ENCODE measurements around the gene BTBD19. TPM values are rescaled to one million over a fixed set of nuclear protein-coding genes. Genes with fewer than 3 reads are reported as not detected.

The BTBD19 gene
- total RNA-seq, 4 donors from 2014 or later, result 0.68 to 5.3 (median 4.1) TPM

GRCh38 chr1:44798481-44799365 lies 9.6 kb upstream of the BTBD19 start:
- no peak for TF ChIP-seq POLR2A (IDR thresholded peaks at IDR 0.05)
- TF ChIP-seq CTCF (IDR thresholded peaks at IDR 0.05), result no peak
- DNase-seq, result no peak
- Histone ChIP-seq H3K27me3 (no peaks in the 10 kb centered on the region), H3K4me3 (no peak overlapping the region), H3K27ac (peak overlapping the region; percentile 52 to 97 (median 96)), H3K36me3 (peaks cover 4 to 22% (median 5%) of the 10 kb centered on the region in 3 donors), H3K4me1 (peaks cover 21 to 45% (median 26%) of the 10 kb centered on the region in 3 donors), H3K9me3 (no peaks in the 10 kb centered on the region)
- WGBS, 2 donors, result 79 to 80% methylated on average over 8 to 9 of the region's 10 CpGs
- intact Hi-C loops (cut with DNase I), result no loop called here

GRCh38 chr1:44799770-44800584 lies 8.3 kb upstream of the BTBD19 start, which contains the start of gene PLK3:
TSS of gene PLK3 (plus strand) at chr1:44800377. CDS start at chr1:44800464, 87 bp downstream.
- H3K27ac ChIP-seq, result peak within 1 kb of the TSS; percentile 94 to 97 (median 97)
- TF ChIP-seq CTCF (IDR thresholded peaks at IDR 0.05) (peak; percentile 79 to 98 (median 89)), POLR2A (IDR thresholded peaks at IDR 0.05) (peak in 2 of 4 donors; percentile 96 to 97)
- intact Hi-C loops (cut with DNase I), result no loop called here
- DNase-seq, result peak; percentile 95
- H3K9me3 ChIP-seq, result no peaks in the 10 kb centered on the region
- H3K36me3 ChIP-seq, result peaks cover 5 to 35% (median 7%) of the 10 kb centered on the region in 3 donors
- peaks cover 21 to 52% (median 26%) of the 10 kb centered on the region in 3 donors for H3K4me1 ChIP-seq
- 0% methylated on average over 2 to 22 of the region's 79 CpGs for WGBS, 2 donors
- peak within 1 kb of the TSS; percentile 64 to 98 (median 90) for H3K4me3 ChIP-seq
- H3K27me3 ChIP-seq, result no peaks in the 10 kb centered on the region

- H3K4me3 ChIP-seq, result peak overlapping the region; percentile 64 to 98 (median 90)
- DNase-seq, result no peak
- no peaks in the 10 kb centered on the region for H3K9me3 ChIP-seq
- intact Hi-C loops (cut with DNase I), result no loop called here
- TF ChIP-seq CTCF (IDR thresholded peaks at IDR 0.05), result no peak
- TF ChIP-seq POLR2A (IDR thresholded peaks at IDR 0.05), result no peak
- H3K27ac ChIP-seq, result peak overlapping the region; percentile 21 to 97 (median 80)
- no peaks in the 10 kb centered on the region for H3K27me3 ChIP-seq
- 43 to 62% methylated on average over 12 of the region's 13 CpGs for WGBS, 2 donors
- H3K4me1 ChIP-seq, result peaks cover 31 to 69% (median 34%) of the 10 kb centered on the region in 3 donors
- peaks cover 17 to 52% (median 17%) of the 10 kb centered on the region in 3 donors for H3K36me3 ChIP-seq
These were observed 6.6 kb upstream of the BTBD19 start for GRCh38 chr1:44801491-44802305.

GRCh38 chr1:44802306-44803061 lies 5.8 kb upstream of the BTBD19 start:
- intact Hi-C loops (cut with DNase I), result no loop called here
- peak overlapping the region; percentile 21 to 97 (median 80) for H3K27ac ChIP-seq
- no peaks in the 10 kb centered on the region for H3K27me3 ChIP-seq
- peak overlapping the region; percentile 64 to 98 (median 90) for H3K4me3 ChIP-seq
- peaks cover 39 to 77% (median 42%) of the 10 kb centered on the region in 3 donors for H3K4me1 ChIP-seq
- H3K9me3 ChIP-seq, result no peaks in the 10 kb centered on the region
- peaks cover 17 to 53% (median 17%) of the 10 kb centered on the region in 3 donors for H3K36me3 ChIP-seq
- DNase-seq, result no peak
- TF ChIP-seq POLR2A (IDR thresholded peaks at IDR 0.05) (no peak), CTCF (IDR thresholded peaks at IDR 0.05) (no peak)
- 84 to 86% methylated on average over 6 to 9 of the region's 13 CpGs for WGBS, 2 donors
